GM12873 (cell line): ENCODE data around the gene SEL1L2.

Source experiments
- TF ChIP-seq, protein P1 (sequence below): IDR thresholded peaks from 2 replicates; pipeline ENCODE4 v1.5.1; 2012; ENCODE audit warnings: low read depth, mild to moderate bottlenecking, moderate library complexity, low read length, control low read depth; ENCODE audit not compliant: insufficient read depth; ENCODE audit errors: missing control alignments

Gene SEL1L2

DNA sequence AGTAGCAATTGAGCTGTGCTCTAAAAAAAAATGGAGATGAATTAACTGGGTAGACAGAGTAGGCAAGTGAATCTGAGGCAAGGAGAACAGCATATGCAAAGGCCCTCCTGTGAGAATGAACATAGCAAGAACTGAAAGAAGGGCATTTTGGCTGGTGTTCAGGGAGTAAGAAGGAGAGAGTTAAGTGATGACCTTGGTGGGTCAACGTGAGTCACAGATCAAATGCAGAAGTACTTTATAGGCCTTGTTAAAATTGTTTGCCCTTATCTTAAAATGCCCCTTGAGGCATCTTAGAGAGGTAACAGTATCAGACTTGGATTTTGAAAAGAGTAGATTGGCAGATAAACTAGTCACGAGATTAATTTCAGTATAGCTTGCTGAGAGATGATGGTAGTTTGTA lies 181.0 kb downstream of the SEL1L2 start:
- TF ChIP-seq, protein P1, sequence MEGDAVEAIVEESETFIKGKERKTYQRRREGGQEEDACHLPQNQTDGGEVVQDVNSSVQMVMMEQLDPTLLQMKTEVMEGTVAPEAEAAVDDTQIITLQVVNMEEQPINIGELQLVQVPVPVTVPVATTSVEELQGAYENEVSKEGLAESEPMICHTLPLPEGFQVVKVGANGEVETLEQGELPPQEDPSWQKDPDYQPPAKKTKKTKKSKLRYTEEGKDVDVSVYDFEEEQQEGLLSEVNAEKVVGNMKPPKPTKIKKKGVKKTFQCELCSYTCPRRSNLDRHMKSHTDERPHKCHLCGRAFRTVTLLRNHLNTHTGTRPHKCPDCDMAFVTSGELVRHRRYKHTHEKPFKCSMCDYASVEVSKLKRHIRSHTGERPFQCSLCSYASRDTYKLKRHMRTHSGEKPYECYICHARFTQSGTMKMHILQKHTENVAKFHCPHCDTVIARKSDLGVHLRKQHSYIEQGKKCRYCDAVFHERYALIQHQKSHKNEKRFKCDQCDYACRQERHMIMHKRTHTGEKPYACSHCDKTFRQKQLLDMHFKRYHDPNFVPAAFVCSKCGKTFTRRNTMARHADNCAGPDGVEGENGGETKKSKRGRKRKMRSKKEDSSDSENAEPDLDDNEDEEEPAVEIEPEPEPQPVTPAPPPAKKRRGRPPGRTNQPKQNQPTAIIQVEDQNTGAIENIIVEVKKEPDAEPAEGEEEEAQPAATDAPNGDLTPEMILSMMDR = no peak

DNA sequence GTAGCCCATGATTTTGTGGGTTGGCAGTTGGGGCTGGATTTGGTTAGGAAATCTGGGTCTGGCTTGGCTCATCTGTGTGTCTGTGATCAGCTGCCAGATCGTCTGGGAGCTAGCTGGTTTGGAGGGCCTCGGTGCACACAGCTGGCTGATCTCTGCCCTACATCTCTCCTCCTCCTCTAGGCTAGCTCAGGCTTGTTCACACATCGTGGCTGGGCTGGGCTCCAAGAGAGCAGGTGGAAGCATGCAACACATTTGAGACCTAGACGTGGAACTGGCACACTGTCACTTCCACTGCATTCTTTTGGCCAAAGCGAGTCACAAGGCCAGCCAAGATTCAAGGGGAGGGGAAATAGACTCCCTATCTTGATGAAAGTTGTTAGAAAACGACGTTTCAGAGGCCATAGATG lies 189.7 kb downstream of the SEL1L2 start:
- TF ChIP-seq, protein P1 = no peak

DNA sequence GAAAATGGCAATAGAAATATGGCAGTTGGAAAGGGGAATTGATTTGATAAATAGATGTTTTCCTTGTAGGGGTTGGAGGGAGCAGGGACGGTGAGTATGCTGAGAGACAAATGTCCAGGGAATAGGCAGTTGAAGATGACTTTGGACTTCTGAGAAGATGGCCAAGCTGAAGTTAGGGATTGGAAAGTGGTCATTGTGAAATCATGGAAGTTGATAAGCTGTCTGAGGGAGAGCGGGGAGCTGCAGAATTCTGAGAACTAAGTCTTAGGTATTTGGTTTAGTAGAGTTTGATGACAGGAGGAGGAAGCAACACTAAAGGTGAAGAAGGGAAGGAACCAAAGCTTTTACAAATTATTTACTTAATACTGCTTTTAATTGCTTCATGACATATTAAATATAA lies 190.4 kb downstream of the SEL1L2 start:
- TF ChIP-seq, protein P1 = no peak
